PC-3 (cell line): Measurements from ENCODE around the gene STXBP3. TPM values are rescaled to one million over a fixed set of nuclear protein-coding genes. Genes with fewer than 3 reads are reported as not detected.

Experiments
- ATAC-seq: fragments of 200-7000 bp; cut with Tn5 transposase; 2 replicates; pipeline ENCODE4 v1.9.1; 2020; ENCODE audit warnings: mild to moderate bottlenecking, moderate library complexity
- BruUV-seq: library from RNA; stranded (reverse); fragments of 400-500 nt; replicated peaks from 2 replicates; lab custom pipeline; 2021; lab: Mats Ljungman, UMichigan
- CTCF ChIA-PET: fragments of 300-600 bp; sonication (Branson Sonifier 250); formaldehyde crosslinking; loops from one replicate; lab custom pipeline; 2022; ENCODE audit warnings: antibody characterized with exemption; lab: Charles Lee
- POLR2A ChIA-PET: fragments of 300-600 bp; sonication (Branson Sonifier 250); formaldehyde crosslinking; loops from one replicate; lab custom pipeline; 2022; ENCODE audit warnings: antibody characterized with exemption; ENCODE audit not compliant: unreplicated experiment; lab: Charles Lee
- DNase-seq: peaks from one replicate; pipeline ENCODE4 v3.0.0-alpha.2; 2015
- H2AFZ ChIP-seq: fragments of 300-600 bp; sonication (generic); 2 replicates; pipeline ENCODE4 v1.6.0; 2016; ENCODE audit warnings: antibody characterized with exemption, low read length
- H3F3A ChIP-seq: fragments of 300-600 bp; sonication (generic); one replicate; pipeline ENCODE4 v1.6.0; 2017; ENCODE audit warnings: antibody characterized with exemption, low read length, control low read depth, mild to moderate bottlenecking; ENCODE audit not compliant: unreplicated experiment
- H3K27ac ChIP-seq: fragments of 300-600 bp; sonication (generic); 2 replicates; pipeline ENCODE4 v1.5.1; 2016; ENCODE audit warnings: mild to moderate bottlenecking, low read length
- H3K27me3 ChIP-seq: fragments of 300-600 bp; sonication (generic); 2 replicates; pipeline ENCODE4 v1.6.1; 2016; ENCODE audit warnings: low read length, mixed read lengths
- H3K36me3 ChIP-seq: fragments of 300-600 bp; sonication (generic); 2 replicates; pipeline ENCODE4 v1.6.1; 2016; ENCODE audit warnings: low read depth, mixed run types, low read length, mixed read lengths
- H3K4me1 ChIP-seq: fragments of 300-600 bp; sonication (generic); 2 replicates; pipeline ENCODE4 v1.5.1; 2016; ENCODE audit warnings: low read length; ENCODE audit not compliant: insufficient read depth
- H3K4me2 ChIP-seq: fragments of 300-600 bp; sonication (generic); 2 replicates; pipeline ENCODE4 v1.6.0; 2016; ENCODE audit warnings: low read length
- H3K4me3 ChIP-seq: fragments of 300-600 bp; sonication (generic); 2 replicates; pipeline ENCODE4 v1.5.1; 2016; ENCODE audit warnings: mild to moderate bottlenecking, low read length, mixed read lengths
- H3K79me2 ChIP-seq: fragments of 300-600 bp; sonication (generic); 2 replicates; pipeline ENCODE4 v1.6.1; 2017; ENCODE audit warnings: low read length, mixed read lengths
- H3K9ac ChIP-seq: fragments of 300-600 bp; sonication (generic); 2 replicates; pipeline ENCODE4 v1.6.0; 2016; ENCODE audit warnings: mild to moderate bottlenecking, low read length
- H3K9me2 ChIP-seq: fragments of 300-600 bp; sonication (generic); replicated peaks from 2 replicates; pipeline ENCODE4 v1.6.1; 2016; ENCODE audit warnings: mixed run types, low read length, mixed read lengths
- H3K9me3 ChIP-seq: fragments of 300-600 bp; sonication (generic); 2 replicates; pipeline ENCODE4 v1.6.1; 2016; ENCODE audit warnings: low read length, mixed read lengths
- H4K20me1 ChIP-seq: fragments of 300-600 bp; sonication (generic); 2 replicates; pipeline ENCODE4 v1.6.1; 2016; ENCODE audit warnings: low read length, mixed read lengths
- CTCF ChIP-seq: fragments of 300-600 bp; sonication (generic); conservative IDR thresholded peaks from 2 replicates; pipeline ENCODE4 v1.5.1; 2017; ENCODE audit warnings: antibody characterized with exemption, low read depth, mild to moderate bottlenecking, low read length
- EZH2 ChIP-seq: fragments of 300-600 bp; sonication (generic); IDR thresholded peaks from one replicate; pipeline ENCODE4 v1.6.1; 2017; ENCODE audit warnings: antibody characterized with exemption, mild to moderate bottlenecking, low read length; ENCODE audit not compliant: unreplicated experiment
- EZH2phosphoT487 ChIP-seq: fragments of 300-600 bp; sonication (generic); IDR thresholded peaks from 2 replicates; pipeline ENCODE4 v1.6.1; 2018; ENCODE audit warnings: mild to moderate bottlenecking, antibody characterized with exemption, low read length, borderline replicate concordance
- intact Hi-C: fragments of 100-400 bp; cut with micrococcal nuclease; formaldehyde crosslinking; loops from 2 replicates; pipeline ENCODE4 v1.9.0; 2023
- total RNA-seq: library from RNA; depleted of rRNA; stranded (reverse); fragments of >200 nt; gene quantifications from 2 replicates; pipeline ENCODE4 v1.2.3, GENCODE V29; 2014

STXBP3 gene
- total RNA-seq, 1 experiment from 2014 or later = 17.2 TPM

- BruUV-seq = no TSS peak
- H4K20me1 ChIP-seq = no peaks in the 10 kb centered on the region
- intact Hi-C loops = loop anchor here (5.0 kb wide), 1 partner anchor 286 kb away; the partner anchor contains the start of gene ELAPOR1
- H3F3A ChIP-seq = no peaks in the 10 kb centered on the region
- no peaks in the 10 kb centered on the region for H3K36me3 ChIP-seq
- no peak overlapping the region for H3K27ac ChIP-seq
- no peaks in the 10 kb centered on the region for H3K79me2 ChIP-seq
- H3K4me1 ChIP-seq = peaks cover 33% of the 10 kb centered on the region
- DNase-seq = no peak
- no peaks in the 10 kb centered on the region for H3K9me2 ChIP-seq
- no peaks in the 10 kb centered on the region for H3K27me3 ChIP-seq
- no peak overlapping the region for H3K4me3 ChIP-seq
- ChIA-PET POLR2A (no interaction called here), CTCF (no interaction called here)
- H3K4me2 ChIP-seq = no peak overlapping the region
- no peak overlapping the region for H2AFZ ChIP-seq
- no peak overlapping the region for H3K9ac ChIP-seq
- TF ChIP-seq CTCF (no peak), EZH2 (no peak), EZH2phosphoT487 (no peak)
- H3K9me3 ChIP-seq = no peaks in the 10 kb centered on the region
- ATAC-seq = no peak
Observed at GRCh38 chr1:108826081-108826635, 79.7 kb downstream of the STXBP3 start.

GRCh38 chr1:108828074-108828961 lies 81.8 kb downstream of the STXBP3 start:
- Histone ChIP-seq H3K79me2 (no peaks in the 10 kb centered on the region), H3K4me3 (no peak overlapping the region), H3K27me3 (no peaks in the 10 kb centered on the region), H2AFZ (peak overlapping the region; percentile 62), H3K9ac (peak overlapping the region; percentile 37), H3K9me2 (no peaks in the 10 kb centered on the region), H3K36me3 (no peaks in the 10 kb centered on the region), H3F3A (no peaks in the 10 kb centered on the region), H3K4me1 (peaks cover 42% of the 10 kb centered on the region), H4K20me1 (no peaks in the 10 kb centered on the region), H3K27ac (peak overlapping the region; percentile 93), H3K4me2 (peak overlapping the region; percentile 39), H3K9me3 (no peaks in the 10 kb centered on the region)
- TF ChIP-seq EZH2 (no peak), CTCF (peak; percentile 89), EZH2phosphoT487 (no peak)
- POLR2A ChIA-PET = interaction anchor here (0.6 kb wide), 1 partner anchor 272 kb away, joined by 10 read pairs; no protein-coding TSS in a partner anchor
- intact Hi-C loops = loop anchor here (1.0 to 5.0 kb wide), 3 partner anchors 50 to 284 kb away; partner anchors contain the start of gene ELAPOR1
- CTCF ChIA-PET = interaction anchor here (0.6 to 1.1 kb wide), 4 partner anchors 12 to 136 kb away, joined by 3 to 7 read pairs (median 4); partner anchors contain the start of gene PRPF38B
- ATAC-seq (peak; percentile 35), DNase-seq (peak; percentile 89)
- BruUV-seq = no TSS peak
